Stimulated activated CD4-positive, alpha-beta T cell treated with anti-CD3 and anti-CD28 coated beads, Interleukin-4, amount 100 ng/mL, for 24 hours (primary cell): ENCODE measurements around the gene GATA2.

Source experiments
- DNase-seq: peaks from one replicate; pipeline ENCODE4 v3.0.0-alpha.2; 2020

GATA2 gene

DNA sequence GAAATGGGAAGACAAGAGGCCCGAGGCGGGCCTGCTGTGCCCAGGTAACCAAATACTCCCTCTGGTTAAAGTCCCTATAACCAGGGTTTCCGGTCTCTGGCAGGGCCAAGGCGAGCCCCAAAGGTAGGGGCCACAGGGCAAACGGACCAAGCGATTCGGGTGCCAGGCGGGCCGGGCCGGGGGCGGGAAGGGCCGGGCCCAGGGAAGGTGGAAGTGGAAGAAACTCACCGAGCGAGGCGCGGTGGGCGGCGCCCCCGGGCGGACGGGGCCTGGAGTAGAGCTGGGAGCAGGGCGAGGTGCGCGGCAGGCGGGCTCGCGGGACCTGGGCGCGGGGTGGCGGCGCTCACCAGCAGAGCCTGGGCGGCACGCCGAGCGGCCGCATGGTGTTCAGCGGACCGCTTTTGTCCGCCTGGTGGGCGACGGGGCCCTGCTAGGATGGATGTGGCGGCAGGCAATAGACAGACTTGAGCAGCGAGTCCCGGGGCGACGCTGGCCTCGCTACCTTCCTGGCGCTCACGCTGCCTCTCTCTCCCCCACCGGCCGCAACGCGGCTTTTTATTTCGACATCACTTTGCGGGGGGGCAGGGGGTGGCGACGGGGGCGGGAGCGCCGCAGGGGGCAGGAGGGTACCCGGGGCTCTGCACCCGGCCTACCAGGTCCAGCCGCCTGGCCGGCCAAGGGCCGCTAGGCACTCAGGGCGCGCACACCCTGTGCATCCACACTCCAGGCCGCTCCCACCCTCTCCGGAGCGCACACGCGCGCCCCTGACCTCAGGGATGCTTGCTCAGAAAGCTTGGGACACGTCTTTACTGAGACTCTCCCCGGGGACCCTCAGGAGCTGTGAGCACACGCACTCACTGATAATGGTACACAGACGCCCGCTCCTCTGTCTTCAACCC is at the start of gene GATA2:
GATA2 (minus strand) TSS at position 531 of the 899 bp plus-strand sequence. CDS start 6,170 bp downstream, outside the sequence.
- no peak for DNase-seq

- no peak for DNase-seq
Measured at GRCh38 chr3:128541246-128541645, 48.2 kb upstream of the GATA2 start.

DNA sequence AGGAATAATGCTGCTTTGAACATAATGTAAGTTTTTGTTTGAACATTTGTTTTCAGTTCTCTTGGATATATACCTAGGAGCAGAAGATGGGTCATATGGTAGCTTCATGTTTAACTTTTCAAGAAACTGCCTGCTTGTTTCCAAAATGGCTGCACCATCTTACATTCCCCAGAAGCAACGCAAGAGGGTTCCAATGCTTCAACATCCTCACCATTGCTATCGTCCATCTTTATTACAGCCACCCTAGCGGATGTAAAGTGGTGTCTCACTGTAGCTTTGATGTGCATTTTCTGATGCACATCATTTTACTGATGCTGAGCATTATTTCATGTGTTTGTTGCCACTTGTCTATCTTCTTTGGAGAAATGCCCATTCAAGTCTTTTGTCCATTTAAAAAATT is 46.4 kb upstream of the GATA2 start:
- DNase-seq: no peak

GRCh38 chr3:128537091-128537703 is 44.2 kb upstream of the GATA2 start:
- no peak for DNase-seq

- no peak for DNase-seq
Measured at GRCh38 chr3:128532012-128532983, 39.3 kb upstream of the GATA2 start.

DNA sequence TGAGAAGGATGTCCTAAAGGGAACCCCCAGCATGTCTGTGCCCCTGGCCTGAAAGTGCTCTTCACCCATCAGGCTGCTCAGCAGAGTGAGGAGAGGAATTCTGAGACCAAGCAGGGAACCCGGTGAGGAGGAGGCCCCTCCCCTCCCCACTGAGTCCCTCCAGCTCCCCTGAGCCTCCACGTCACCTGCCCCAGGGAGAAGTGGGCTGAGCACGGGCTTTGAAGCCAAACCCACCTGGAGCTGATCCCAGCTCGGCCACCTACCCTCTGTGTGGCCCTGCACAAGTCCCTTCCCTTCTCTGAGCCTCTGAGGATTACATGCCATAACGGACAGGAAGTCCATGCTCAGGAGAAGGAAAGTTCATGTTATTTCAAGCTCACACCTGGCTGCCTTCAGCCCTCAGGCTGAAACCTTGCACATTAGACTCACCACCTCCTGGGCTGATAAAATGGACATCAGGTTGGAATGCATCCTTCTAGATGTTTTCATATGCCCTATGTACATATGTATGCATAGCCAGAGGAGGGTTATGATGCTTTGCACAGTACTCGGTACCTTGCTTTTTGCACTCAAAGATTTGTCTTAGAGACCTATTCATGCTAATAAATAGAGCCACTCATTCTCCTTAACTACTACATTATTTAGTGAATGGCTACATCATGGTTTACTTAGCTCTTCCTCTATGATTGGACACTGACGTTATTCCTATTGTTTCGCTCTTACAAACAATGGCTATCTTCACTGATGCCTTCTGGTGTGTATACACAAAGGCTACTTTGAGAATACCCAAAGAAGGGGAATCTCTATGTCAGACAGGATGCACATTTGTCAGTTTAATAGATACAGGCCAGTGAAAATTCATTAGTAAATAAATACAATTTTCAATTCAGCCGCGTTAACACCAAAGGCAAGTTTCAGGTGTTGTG is 31.6 kb upstream of the GATA2 start:
- DNase-seq: no peak

GRCh38 chr3:128523591-128523990 is 30.6 kb upstream of the GATA2 start:
- no peak for DNase-seq

- DNase-seq: no peak
Measured at GRCh38 chr3:128521715-128522114, 28.7 kb upstream of the GATA2 start.

GRCh38 chr3:128518587-128519490 is 25.8 kb upstream of the GATA2 start:
- no peak for DNase-seq

DNA sequence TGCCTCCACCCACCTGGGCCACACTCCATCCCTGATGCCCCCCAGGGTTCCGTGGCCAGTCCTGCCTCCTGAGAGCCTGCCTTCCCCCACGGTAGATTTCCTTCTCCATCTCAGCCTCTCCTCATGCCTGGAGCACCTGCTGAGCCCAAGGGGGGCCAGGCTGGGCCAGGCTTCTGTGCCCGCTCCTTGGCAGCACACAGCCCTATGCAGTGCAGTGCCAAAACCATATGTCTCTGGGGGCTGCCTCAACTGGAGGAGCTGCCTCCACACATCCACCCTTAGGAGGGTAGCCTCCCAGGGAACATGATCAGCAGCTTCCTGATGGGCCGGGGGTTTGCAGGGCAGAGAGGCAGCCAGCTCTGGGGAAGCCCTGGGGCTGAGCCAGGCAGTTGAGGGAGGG is 24.6 kb upstream of the GATA2 start:
- no peak for DNase-seq

- DNase-seq: no peak
Measured at GRCh38 chr3:128515967-128516366, 23.0 kb upstream of the GATA2 start.

DNA sequence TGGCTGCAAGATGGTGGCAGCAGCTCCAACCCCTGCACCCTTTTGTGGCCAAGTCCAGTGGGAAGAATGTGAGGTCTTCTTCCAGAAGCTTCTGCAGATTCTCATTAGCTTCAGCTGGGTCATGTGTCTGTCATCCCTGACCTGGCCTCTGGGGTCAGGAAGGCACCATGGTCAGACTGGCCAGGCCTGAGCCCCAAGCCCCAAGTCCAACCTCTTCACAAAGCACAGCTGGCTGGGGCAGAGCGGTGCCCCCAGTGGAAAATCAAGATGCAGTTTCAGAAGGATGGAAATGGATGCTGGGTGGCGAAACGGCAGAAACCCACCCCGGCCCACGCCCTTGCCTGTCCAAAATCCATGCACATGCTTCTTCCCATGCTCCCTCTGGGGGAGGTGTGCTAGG is 15.9 kb upstream of the GATA2 start:
- DNase-seq: no peak

DNA sequence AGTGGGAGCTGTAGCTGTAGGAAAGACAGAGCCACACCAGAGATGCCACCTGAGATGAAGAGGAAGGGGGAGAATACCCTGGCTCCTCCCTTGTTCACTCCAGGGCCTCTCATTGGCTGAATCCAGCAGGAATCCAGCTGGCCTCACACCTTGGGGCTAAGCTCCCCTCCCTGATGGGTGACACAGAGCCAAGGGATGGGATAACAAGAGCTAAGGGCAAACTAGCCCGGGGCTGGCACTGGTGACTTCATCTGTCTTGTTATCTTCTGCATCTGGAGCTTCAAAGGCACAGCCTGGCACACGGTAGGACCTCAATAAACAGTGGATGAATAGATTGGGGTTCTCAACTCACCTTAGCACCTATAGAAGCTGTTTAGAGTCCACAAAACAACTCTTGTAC is 13.8 kb upstream of the GATA2 start:
- DNase-seq: no peak

DNA sequence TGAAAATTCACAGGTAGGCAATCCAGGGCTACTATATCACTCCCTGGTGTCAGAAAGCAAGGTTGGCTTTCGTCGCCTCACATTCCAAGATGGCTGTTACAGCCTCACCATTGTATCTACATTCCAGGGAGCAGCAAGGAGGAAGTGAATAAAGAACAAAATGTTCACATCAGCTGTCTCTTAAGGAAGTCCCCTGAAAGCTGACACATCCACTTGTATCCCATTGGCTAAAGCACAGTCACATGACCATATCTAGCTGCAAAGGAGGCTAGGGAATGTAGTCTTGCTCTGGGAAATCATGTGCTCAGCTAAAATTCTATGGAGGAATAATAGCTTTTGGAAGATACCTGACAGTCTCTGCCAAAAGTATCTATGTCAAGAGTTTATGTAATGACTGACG is 12.8 kb upstream of the GATA2 start:
- no peak for DNase-seq

- DNase-seq: no peak
Measured at GRCh38 chr3:128504963-128505730, 12.1 kb upstream of the GATA2 start.

DNA sequence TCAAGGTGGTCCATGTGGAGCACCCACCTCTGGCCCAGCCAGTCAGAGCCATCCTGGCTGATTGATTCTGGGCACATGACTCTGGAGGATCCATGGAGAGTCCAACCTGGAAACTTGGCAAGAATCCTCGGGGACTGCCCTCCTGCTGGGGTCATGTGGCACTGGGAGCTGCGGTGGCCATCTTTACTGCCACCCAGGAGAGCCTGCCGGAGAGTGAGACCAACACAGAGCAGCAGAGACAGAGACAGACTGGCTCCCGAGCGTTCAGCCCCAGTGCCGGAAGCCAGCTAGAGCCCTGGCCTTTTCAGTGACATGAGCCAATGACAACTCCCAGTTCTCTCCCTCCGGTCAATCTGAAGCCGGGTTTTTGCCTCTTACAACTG is 11.5 kb upstream of the GATA2 start:
- DNase-seq: no peak

- no peak for DNase-seq
Measured at GRCh38 chr3:128503751-128504532, 10.9 kb upstream of the GATA2 start.

- no peak for DNase-seq
Measured at GRCh38 chr3:128503164-128503651, 10.2 kb upstream of the GATA2 start.

DNA sequence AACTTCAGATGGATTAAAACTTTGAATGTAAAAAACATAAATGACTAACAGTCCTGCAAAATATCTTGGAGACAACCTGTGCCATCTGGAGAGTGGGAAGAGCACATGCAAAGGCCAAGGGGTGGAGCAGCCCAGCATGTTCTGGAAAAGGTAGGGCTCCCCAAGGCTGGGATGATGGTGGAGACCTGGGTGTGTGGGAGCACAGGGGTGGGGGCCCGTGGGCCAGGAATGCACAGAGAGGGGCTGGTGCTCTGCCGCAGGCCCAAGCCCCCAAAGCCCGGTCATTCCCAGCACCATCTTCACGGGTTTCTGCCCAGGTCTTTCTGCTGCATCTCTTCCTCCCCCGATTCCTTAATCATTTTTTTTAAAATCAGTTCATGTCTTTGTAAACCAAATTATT is 9.7 kb upstream of the GATA2 start:
- DNase-seq: no peak
